Measurements from ENCODE around the gene SPTLC2.

Gene SPTLC2

GRCh38 chr14:77478029-77478428 lies 138.4 kb downstream of the SPTLC2 start:
- no peaks in the 10 kb centered on the region for H3K9me2 ChIP-seq (replicated peaks; ENCODE audit: low read depth, low read length)
- no peaks in the 10 kb centered on the region for H3K4me1 ChIP-seq (ENCODE audit: insufficient read depth, low read length, poor library complexity, severe bottlenecking)
- no peak overlapping the region for H2AFZ ChIP-seq (ENCODE audit: low read length)
- TF ChIP-seq EZH2phosphoT487 (IDR thresholded peaks at IDR 0.05; ENCODE audit: borderline replicate concordance) (no peak), CTCF (conservative IDR thresholded peaks at IDR 0.05; ENCODE audit: low read length) (no peak)
- no peak overlapping the region for H3K4me2 ChIP-seq (ENCODE audit: low read depth, low read length, poor library complexity, severe bottlenecking)
- no peak overlapping the region for H3K4me3 ChIP-seq (ENCODE audit: low read length, poor library complexity, severe bottlenecking)
- H3K36me3 ChIP-seq (ENCODE audit: insufficient read depth, low read length): no peaks in the 10 kb centered on the region
- H4K20me1 ChIP-seq (ENCODE audit: insufficient read depth, low read length, poor library complexity, severe bottlenecking): no peaks in the 10 kb centered on the region
- H3K79me2 ChIP-seq (ENCODE audit: insufficient read depth, low read length): no peaks in the 10 kb centered on the region
- H3K27me3 ChIP-seq (ENCODE audit: insufficient read depth, low read length, poor library complexity, severe bottlenecking): no peaks in the 10 kb centered on the region
- no peaks in the 10 kb centered on the region for H3F3A ChIP-seq (ENCODE audit: low read depth)
- H3K9ac ChIP-seq (ENCODE audit: low read depth, low read length, poor library complexity, severe bottlenecking): no peak overlapping the region
- H3K9me3 ChIP-seq (ENCODE audit: insufficient read depth, low read depth, low read length): no peaks in the 10 kb centered on the region

- no peak overlapping the region for H2AFZ ChIP-seq (ENCODE audit: low read length)
- no peaks in the 10 kb centered on the region for H3K27me3 ChIP-seq (ENCODE audit: insufficient read depth, low read length, poor library complexity, severe bottlenecking)
- no peak overlapping the region for H3K9ac ChIP-seq (ENCODE audit: low read depth, low read length, poor library complexity, severe bottlenecking)
- H3K36me3 ChIP-seq (ENCODE audit: insufficient read depth, low read length): no peaks in the 10 kb centered on the region
- H3K79me2 ChIP-seq (ENCODE audit: insufficient read depth, low read length): no peaks in the 10 kb centered on the region
- no peak overlapping the region for H3K4me2 ChIP-seq (ENCODE audit: low read depth, low read length, poor library complexity, severe bottlenecking)
- H3F3A ChIP-seq (ENCODE audit: low read depth): no peaks in the 10 kb centered on the region
- H3K9me2 ChIP-seq (replicated peaks; ENCODE audit: low read depth, low read length): no peaks in the 10 kb centered on the region
- TF ChIP-seq EZH2phosphoT487 (IDR thresholded peaks at IDR 0.05; ENCODE audit: borderline replicate concordance) (no peak), CTCF (conservative IDR thresholded peaks at IDR 0.05; ENCODE audit: low read length) (no peak)
- H3K4me1 ChIP-seq (ENCODE audit: insufficient read depth, low read length, poor library complexity, severe bottlenecking): no peaks in the 10 kb centered on the region
- H4K20me1 ChIP-seq (ENCODE audit: insufficient read depth, low read length, poor library complexity, severe bottlenecking): no peaks in the 10 kb centered on the region
- no peak overlapping the region for H3K4me3 ChIP-seq (ENCODE audit: low read length, poor library complexity, severe bottlenecking)
- no peaks in the 10 kb centered on the region for H3K9me3 ChIP-seq (ENCODE audit: insufficient read depth, low read depth, low read length)
These were observed 140.9 kb downstream of the SPTLC2 start for GRCh38 chr14:77475432-77476115.

GRCh38 chr14:77474479-77475177 lies 141.8 kb downstream of the SPTLC2 start:
- H3K4me1 ChIP-seq (ENCODE audit: insufficient read depth, low read length, poor library complexity, severe bottlenecking): no peaks in the 10 kb centered on the region
- no peak overlapping the region for H2AFZ ChIP-seq (ENCODE audit: low read length)
- no peaks in the 10 kb centered on the region for H3K9me2 ChIP-seq (replicated peaks; ENCODE audit: low read depth, low read length)
- no peaks in the 10 kb centered on the region for H3K79me2 ChIP-seq (ENCODE audit: insufficient read depth, low read length)
- no peak overlapping the region for H3K4me2 ChIP-seq (ENCODE audit: low read depth, low read length, poor library complexity, severe bottlenecking)
- no peaks in the 10 kb centered on the region for H3K9me3 ChIP-seq (ENCODE audit: insufficient read depth, low read depth, low read length)
- peaks cover under 1% of the 10 kb centered on the region; the same call in 1 of the 2 replicates for H3K36me3 ChIP-seq (ENCODE audit: insufficient read depth, low read length)
- no peaks in the 10 kb centered on the region for H4K20me1 ChIP-seq (ENCODE audit: insufficient read depth, low read length, poor library complexity, severe bottlenecking)
- no peak overlapping the region for H3K9ac ChIP-seq (ENCODE audit: low read depth, low read length, poor library complexity, severe bottlenecking)
- no peaks in the 10 kb centered on the region for H3K27me3 ChIP-seq (ENCODE audit: insufficient read depth, low read length, poor library complexity, severe bottlenecking)
- no peak for TF ChIP-seq CTCF (conservative IDR thresholded peaks at IDR 0.05; ENCODE audit: low read length)
- no peak for TF ChIP-seq EZH2phosphoT487 (IDR thresholded peaks at IDR 0.05; ENCODE audit: borderline replicate concordance)
- no peak overlapping the region for H3K4me3 ChIP-seq (ENCODE audit: low read length, poor library complexity, severe bottlenecking)
- H3F3A ChIP-seq (ENCODE audit: low read depth): no peaks in the 10 kb centered on the region
